GM18861 (cell line): Measurements from ENCODE around the gene SPN.
A peak's percentile ranks its signal among the peaks of the same experiment; 100 is the strongest.
"Not testable (repeated sequence)": the region's sequence is repeated elsewhere in the genome, so short reads cannot be mapped to it uniquely, and the experiment has no call there.

Source experiments
- ATAC-seq: cut with Tn5 transposase; IDR thresholded peaks from one replicate; pipeline ENCODE4 v1.9.1; 2021; ENCODE audit not compliant: unreplicated experiment

Gene SPN, protein sequence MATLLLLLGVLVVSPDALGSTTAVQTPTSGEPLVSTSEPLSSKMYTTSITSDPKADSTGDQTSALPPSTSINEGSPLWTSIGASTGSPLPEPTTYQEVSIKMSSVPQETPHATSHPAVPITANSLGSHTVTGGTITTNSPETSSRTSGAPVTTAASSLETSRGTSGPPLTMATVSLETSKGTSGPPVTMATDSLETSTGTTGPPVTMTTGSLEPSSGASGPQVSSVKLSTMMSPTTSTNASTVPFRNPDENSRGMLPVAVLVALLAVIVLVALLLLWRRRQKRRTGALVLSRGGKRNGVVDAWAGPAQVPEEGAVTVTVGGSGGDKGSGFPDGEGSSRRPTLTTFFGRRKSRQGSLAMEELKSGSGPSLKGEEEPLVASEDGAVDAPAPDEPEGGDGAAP

DNA sequence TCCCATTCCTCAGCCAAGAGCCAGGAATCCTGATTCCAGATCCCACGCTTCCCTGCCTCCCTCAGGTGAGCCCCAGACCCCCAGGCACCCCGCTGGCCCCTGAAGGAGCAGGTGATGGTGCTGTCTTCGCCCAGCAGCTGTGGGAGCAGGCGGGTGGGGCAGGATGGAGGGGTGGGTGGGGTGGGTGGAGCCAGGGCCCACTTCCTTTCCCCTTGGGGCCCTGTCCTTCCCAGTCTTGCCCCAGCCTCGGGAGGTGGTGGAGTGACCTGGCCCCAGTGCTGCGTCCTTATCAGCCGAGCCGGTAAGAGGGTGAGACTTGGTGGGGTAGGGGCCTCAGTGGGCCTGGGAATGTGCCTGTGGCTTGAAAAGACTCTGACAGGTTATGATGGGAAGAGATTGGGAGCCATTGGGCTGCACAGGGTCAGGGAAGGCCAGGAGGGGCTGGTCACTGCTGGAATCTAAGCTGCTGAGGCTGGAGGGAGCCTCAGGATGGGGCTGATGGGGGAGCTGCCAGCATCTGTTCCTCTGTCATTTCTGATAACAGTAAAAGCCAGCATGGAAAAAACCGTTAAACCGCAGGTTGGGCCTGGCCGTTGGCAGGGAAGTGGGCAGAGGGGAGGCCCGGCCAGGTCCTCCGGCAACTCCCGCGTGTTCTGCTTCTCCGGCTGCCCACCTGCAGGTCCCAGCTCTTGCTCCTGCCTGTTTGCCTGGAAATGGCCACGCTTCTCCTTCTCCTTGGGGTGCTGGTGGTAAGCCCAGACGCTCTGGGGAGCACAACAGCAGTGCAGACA, at the start of gene SPN:
TSS of gene SPN (plus strand) at position 232 of the 791 bp plus-strand sequence. CDS start at position 714, 482 bp downstream.
- no peak for ATAC-seq

DNA sequence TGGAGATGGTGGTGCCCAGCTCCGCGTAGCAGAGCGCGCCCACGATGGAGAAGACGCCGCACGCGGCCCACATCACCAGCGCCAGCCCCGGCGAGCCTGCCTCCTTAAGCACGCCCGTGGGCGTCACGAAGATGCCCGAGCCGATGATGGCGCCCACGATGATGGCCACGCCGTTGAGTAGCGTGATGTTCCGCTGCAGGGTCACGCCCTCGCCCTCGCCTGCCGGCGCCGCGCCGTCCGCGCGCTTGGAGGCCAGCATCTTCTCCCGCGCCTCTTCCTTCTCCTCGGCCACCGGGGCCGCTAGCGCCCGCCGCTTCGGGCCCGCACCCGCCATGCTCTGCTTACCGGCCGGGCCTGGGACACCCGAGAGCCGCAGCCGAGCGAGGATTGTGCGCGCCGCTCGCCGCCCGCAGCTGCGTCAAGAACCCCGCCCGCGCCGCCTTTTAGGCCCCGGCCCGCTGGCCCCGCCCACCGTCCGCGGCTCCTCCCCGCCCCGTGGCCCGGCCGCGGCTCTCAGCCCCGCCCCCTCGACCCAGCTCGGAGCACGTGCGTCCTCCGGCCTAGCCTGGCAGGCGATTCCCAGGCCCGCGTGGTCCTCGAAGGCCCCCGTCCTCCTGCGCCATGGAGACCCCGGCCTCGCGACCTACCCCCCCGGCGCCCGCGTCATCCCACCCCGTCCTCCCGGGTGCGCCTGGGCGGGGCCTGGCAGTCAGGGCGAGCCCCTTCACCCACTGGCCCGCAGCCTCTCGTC, 49.6 kb upstream of the SPN start:
- ATAC-seq, result not testable (repeated sequence)

DNA sequence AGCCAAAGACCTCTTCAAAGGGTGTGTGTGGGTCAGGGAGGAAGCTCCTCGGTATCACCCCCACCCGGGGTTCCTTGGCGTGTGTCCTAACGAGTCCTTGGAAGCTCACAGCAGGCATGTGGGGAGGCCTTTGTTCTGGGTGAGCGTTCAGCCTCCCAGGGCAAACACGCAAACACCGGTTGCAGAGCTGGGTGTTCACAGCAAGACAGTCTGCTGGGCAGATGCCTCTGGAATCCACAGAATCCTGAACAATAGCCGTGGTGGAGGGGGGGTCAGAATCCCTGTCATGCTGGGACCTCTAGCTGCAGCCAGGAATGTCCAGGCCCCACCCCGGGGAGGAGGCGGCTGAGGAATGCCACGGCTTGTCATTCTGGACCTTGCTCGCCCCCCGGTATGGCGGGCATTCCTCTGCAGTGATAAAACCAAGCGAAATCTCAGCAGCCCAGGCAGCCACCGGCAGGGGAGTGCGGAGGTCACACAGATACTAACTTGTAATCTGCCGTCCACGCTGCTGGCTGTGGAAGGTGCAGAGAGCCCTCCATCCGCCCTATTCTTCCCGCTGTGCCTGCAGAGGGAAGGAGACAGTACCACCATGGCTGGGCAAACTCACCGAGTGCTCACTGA, 48.2 kb upstream of the SPN start:
- ATAC-seq, result not testable (repeated sequence)

DNA sequence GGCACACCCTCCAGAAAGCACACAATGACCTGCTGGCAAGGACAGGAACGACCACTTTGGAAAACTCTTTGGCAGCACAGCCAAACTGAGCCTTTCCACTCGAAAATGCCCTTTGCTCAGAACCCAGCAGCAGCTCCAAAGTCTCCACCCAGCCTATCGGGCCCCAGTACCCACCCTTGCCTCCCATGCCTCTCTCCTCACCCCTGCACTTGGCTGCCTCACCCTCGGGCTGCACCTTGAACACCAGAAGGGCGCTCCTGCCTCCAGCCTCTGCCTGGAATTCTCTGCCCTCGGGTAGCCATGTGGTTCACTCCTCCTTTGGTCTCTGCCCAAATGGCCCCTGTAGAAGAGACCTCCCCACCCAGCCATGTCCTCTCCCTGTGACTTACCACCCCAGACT, 46.9 kb upstream of the SPN start:
- not testable (repeated sequence) for ATAC-seq

DNA sequence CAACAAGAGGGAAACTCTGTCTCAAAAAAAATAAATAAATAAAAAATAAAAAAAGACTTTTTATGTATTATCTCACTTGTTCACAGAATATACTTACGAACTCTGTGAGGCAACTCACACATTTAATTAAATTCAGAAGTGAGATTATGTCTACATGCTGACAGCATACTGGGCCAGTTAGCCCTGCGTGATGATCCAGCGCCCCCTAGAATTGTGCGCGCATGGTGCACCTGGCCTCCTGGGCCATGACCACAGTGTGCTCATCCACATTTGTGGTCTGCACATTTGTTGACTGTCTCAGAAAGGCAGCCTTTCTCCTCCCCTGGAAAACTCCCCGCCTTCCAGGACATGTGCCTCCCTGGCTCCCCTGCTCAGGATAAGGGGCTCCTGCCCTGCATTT, 42.5 kb upstream of the SPN start:
- not testable (repeated sequence) for ATAC-seq

DNA sequence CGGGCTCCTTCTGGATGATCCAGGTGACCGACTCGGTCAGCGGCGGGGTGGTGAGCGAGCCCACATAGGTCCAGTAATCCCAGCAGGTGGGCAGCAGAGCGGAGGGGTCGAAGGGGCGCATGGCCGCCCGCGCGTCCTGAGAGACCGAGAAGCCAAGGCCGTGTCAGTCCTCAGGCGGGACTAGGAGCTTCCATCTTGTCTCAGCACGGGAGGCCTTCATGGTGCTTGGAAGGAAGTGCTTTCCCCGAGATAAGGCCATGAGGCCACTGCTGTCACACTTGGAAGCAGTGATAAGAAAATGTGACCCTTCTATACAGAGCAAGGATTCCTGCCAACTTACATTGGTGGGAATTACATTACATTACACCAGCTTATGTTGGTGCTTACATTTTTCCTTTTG, 40.3 kb upstream of the SPN start:
- not testable (repeated sequence) for ATAC-seq

DNA sequence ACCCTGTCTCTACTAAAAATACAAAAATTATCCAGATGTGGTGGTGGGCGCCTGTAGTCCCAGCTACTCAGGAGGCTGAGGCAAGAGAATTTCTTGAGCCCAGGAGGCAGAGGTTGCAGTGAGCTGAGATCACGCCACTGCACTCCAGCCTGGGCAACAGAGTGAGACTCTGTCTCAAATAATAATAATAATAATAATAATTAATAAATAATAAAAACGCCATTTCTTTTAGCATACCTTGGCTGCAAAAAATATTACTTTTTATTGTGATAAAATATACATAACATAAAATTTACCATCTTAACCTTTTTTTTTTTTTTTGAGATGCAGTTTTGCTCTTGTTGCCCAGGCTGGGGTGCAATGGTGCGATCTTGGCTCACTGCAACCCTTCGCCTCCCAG, 39.8 kb upstream of the SPN start:
- ATAC-seq, result not testable (repeated sequence)

DNA sequence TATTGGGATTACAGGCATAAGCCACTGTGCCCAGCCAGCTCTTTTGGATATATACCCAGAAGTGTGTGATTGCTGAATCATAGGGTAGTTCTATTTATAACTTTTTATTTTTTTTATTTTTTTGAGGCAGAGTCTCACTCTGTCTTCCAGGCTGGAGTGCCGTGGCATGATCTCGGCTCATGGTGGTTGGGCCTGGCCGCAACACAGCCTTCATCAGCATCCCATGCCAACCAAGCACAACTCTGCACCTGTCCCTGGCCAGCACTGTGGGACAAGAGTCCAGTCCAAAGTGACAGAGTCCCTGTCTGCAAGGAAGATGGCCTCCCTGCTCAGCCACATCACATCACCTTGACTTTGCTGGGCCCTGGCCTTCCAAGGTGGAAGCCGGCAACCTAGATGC, 37.9 kb upstream of the SPN start:
- ATAC-seq, result not testable (repeated sequence)

DNA sequence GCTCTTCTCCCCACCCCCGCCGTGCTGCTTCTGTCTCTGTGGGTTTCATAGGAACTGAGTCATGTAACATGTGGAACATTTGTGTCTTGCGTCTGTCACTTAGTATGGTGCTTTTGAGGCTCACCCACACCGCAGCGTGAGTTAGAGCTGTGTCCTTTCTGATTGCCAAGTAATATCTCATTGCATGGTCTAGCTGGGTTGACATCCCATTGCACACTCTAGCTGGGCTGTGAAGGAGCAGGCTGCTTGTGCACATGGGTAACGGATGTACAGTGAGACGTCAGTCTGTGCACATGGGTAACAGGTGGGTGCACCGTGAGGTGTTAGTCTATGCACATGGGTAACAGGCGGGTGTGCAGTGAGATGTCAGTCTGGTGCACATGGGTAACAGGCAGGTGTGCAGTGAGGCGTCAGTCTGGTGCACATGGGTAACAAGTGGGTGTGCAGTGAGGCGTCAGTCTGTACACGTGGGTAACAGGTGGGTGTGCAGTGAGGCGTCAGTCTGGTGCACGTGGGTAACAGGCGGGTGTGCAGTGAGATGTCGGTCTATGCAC, 36.2 kb upstream of the SPN start:
- ATAC-seq, result peak; percentile 51

DNA sequence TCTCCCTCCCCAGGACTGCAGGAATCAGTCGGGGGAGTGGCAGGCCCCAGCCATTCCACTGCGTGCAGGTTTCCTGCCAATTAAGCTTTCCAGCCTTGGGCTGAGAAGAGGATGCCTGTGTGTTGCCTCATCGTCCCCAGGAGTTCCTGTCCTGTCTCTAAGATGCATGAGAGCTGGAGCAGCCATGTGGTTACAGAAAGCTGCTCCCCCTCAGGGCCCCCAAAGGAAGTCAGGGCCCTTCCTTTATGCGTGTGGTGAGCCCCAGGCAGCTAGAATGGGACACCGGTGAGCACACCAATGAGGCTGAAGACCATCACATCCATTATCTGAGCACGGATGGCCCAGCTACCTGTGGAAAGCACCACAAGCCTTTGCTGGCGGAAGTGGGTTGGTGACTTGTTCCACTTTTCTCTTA, 35.4 kb upstream of the SPN start:
- peak; percentile 48 for ATAC-seq

DNA sequence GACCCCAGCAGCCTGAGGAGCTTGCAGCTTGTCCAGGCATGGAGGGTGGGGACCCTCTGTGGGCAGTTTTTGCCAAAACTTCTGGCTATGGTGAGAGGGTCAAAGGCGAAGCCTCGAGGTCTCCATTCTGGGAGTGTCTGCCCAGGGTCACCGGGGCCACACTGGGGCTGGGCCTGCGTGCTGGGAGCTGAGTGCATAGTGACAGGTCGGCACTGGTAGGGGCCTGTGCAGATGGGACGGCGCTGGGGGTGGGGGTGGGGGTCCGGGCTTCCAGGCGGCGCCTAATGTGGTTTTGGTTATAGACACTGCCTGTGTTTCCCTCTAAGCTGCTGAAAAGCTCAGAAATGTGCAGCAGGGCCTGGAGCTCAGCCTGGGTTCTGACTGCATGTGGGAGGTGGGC, 34.3 kb upstream of the SPN start:
- ATAC-seq, result not testable (repeated sequence)

DNA sequence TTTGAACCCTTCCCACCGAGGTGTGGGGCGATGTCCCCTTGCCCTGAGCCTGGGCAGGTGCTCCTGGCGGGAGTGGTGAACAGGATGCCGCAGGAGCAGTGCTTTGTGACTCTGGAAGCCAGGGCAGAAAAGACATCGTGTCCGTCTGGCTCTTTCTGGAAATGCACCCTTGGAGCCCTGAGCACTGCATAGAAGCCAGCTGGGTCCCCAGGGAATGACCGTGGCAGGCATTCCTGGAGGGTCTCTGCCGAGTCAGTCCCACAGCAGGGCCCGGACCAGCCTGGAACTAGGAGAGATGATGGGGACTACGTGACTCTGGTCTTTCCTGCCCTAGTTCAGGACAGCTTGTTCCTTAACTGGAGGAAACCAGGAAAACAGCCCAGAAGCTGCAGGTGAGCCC, 33.7 kb upstream of the SPN start:
- not testable (repeated sequence) for ATAC-seq

DNA sequence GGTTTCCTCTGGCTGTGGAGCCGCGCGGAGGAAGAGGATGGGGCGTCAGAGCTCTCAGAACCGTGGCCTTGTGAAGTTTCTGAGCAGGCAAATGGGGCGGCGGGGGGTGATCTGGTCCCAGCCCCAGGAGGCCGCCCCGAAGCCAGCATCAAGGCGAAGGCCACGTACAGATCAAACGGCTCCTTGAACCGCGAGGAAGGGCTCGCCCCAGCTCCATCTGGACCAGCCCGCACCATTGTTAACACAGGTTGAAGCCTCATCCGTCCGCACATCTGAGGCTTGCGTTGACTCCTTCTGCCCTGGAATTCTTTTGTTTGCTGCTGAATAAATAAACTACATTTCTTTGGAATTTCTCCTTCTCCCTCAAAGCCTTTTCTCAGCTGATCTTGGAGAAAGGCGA, 31.4 kb upstream of the SPN start:
- not testable (repeated sequence) for ATAC-seq

DNA sequence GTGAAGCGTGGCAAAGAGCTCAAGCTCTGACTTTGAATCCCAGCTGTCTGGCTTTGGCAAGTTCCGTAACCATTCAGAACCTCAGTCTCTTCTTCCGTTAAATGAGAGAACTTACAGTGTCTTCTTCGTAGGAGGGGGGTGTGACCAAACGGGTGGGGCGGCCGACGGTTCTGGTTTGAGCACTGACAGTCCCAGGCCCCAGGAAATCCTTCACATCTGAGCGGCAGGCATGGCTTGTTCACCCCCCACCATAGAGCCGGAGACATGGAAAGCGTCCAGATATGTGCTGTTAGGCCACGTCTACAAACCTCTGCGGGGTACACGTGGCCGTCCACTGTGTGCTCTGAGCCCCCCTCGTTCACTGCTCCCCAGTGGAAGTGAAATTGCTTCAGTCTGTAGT, 27.1 kb upstream of the SPN start:
- not testable (repeated sequence) for ATAC-seq

DNA sequence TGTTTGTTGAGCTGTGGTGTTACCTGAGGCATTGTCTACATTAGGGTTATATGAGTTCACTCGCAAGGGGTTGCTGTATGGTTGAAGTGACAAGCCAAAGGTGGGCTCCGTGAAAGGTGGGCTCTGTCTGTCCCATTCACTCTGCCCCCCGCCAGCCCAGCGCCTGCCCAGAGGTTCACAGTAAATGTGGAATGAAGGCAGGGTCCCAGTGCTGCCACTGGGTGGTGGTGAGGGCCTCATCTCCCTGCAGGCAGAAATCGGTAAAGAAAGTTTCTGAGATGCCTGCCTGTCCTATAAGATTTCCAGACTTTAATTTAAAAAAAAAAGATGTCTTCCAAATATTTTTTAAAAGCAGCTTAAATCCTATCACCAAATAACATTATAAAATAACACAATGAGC, 26.7 kb upstream of the SPN start:
- ATAC-seq, result not testable (repeated sequence)

DNA sequence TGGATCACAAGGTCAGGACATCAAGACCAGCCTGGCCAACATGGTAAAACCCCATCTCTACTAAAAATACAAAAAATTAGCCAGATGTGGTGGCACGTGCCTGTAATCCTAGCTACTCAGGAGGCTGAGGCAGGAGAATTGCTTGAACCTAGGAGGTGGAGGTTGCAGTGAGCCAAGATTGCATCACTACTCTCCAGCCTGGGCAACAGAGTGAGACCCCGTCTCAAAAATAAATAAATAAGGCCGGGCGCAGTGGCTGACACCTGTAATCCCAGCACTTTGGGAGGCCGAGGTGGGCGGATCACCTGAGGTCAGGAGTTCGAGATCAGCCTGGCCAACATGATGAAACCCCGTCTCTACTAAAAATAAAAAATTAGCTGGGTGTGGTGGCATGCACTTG, 24.3 kb upstream of the SPN start:
- ATAC-seq, result not testable (repeated sequence)

DNA sequence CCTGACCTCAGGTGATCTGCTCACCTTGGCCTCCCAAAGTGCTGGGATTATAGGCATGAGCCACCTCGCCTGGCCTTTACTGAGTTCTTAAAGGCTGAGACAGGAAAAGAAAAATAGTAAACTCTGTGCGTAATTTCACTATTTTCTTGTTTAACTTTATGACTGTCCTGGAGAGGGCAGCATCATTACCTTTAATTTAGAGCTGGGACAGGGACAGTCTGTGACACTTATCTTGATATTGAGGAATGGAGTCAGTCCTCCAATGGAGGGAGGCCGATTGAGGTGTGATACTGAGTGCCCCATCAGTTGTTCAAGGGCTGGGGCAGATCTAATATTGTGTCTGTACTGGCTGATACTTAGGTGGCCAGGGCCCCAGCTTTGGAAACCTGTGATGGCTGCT, 21.5 kb upstream of the SPN start:
- ATAC-seq, result no peak

DNA sequence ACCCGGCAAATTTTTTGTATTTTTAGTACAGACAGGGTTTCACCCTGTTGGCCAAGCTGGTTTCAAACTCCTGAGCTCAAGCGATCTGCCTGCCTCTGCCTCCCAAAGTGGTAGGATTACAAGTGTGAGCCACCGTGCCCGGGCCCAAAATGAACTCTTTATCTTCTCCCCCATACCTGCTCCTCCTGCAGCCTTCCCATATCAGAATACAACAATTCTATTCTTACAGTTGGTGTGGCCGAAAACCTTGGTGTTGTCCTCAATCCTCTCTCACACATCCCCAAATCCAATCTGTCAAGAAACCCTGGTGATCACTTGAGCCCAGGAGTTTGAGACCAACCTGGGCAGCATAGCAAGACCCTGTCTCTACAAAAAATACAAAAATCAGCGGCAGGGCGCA, 19.5 kb upstream of the SPN start:
- ATAC-seq, result no peak

DNA sequence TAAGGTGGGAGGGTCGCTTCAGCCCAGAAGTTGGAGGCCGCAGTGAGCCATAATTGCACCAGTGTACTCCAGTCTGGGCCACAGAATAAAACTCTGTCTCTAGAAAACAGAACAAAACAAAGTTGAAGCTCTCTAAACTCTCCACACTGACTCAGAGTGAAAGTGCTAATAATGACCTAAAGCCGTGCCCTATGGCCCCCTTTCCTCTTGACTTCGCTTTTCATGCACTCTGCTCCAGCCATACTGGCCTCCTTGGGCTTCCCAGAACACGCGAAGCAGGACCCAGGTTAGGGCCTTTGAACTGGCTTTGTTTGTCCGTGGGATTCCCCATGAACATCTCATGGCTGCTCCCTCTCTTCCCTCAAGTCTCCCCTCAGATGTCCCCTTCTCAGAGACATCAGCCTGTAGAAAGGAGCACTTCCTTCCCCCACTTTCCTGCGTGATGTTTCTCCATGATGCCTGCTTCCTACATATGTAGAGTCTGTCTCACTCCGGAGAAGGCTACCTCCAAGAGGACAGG, 18.6 kb upstream of the SPN start:
- peak; percentile 45 for ATAC-seq

DNA sequence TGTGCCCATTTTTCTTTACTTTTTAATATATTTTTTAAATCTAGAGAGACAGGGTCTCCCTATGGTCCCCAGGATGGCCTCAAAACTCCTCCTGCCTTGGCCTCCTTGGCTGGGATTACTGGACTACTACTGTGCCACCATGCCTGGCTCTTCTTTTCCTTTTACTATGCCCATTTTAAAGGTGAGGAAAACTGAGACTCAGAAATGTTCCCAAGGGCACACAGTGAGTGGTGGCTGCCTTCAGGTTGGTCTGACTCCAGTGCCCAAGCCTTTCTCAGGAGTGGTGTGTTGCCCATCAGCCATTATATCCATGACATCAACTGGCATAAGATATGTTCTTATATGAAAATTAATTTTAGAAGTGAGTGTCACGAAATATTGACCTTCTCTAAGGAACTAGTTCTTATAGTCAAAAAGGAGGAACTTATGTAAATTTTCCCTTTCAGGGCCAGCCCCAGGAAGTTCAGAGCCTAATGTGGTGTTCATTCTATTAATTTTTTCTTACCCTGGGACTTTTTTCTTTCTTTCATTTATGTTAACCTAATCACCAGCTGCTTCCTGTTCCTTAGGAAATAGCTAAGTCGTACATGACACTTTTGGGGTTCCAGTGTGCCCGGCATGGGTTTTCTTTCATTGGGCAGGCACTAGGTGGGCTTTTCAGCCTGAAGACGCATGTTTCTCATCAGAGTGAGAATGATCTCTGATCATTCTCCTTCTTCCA, 17.9 kb upstream of the SPN start:
- peak; percentile 33 for ATAC-seq
